ENCODE results near the gene SCIN.

SCIN gene

GRCh38 chr7:12620371-12620770 is 49.9 kb downstream of the SCIN start:
- H3K4me3 ChIP-seq (ENCODE audit: low read depth, low read length): no peak overlapping the region
- no peak overlapping the region for H3K23ac ChIP-seq (ENCODE audit: low read length)
- no peak overlapping the region for H3K4me2 ChIP-seq (ENCODE audit: low read length)
- no peak overlapping the region for H3K14ac ChIP-seq (ENCODE audit: low read length)
- no peak overlapping the region for H2AFZ ChIP-seq (ENCODE audit: insufficient read depth, low read length, poor library complexity)
- no peak overlapping the region for H2BK12ac ChIP-seq (ENCODE audit: low read length)
- no peaks in the 10 kb centered on the region for H3K36me3 ChIP-seq (ENCODE audit: control insufficient read depth in 1 of 2, insufficient read depth in 2 of 2, low read length in 2 of 2)
- H3K18ac ChIP-seq (ENCODE audit: low read length): no peak overlapping the region
- no peaks in the 10 kb centered on the region for H3K9me3 ChIP-seq (ENCODE audit: insufficient read depth, low read depth, low read length)
- H3K79me1 ChIP-seq (ENCODE audit: low read length): no peaks in the 10 kb centered on the region
- no peak overlapping the region for H4K8ac ChIP-seq (ENCODE audit: low read depth, low read length)
- H3K79me2 ChIP-seq (ENCODE audit: control insufficient read depth, insufficient read depth, low read length, poor library complexity): no peaks in the 10 kb centered on the region
- no peak overlapping the region for H2BK5ac ChIP-seq (ENCODE audit: low read depth, low read length, poor library complexity)
- H4K91ac ChIP-seq (ENCODE audit: low read depth, low read length): no peak overlapping the region
- DNase-seq: no peak
- no peak overlapping the region for H3K9ac ChIP-seq (ENCODE audit: low read length)
- H4K12ac ChIP-seq (ENCODE audit: low read depth, low read length): no peak overlapping the region
- H3K27ac ChIP-seq (ENCODE audit: low read depth, low read length): no peak overlapping the region
- H3K27me3 ChIP-seq (ENCODE audit: insufficient read depth, low read length): no peaks in the 10 kb centered on the region
- H3K4me1 ChIP-seq (ENCODE audit: control insufficient read depth in 1 of 2, insufficient read depth in 2 of 2, low read length in 2 of 2): no peaks in the 10 kb centered on the region
- H2BK120ac ChIP-seq (ENCODE audit: insufficient read depth, low read length, poor library complexity): no peak overlapping the region
- no peak overlapping the region for H2AK5ac ChIP-seq (ENCODE audit: low read length)
- H3K4ac ChIP-seq (ENCODE audit: low read depth, low read length): no peak overlapping the region

- Histone ChIP-seq H3K79me1 (ENCODE audit: low read length) (no peaks in the 10 kb centered on the region), H3K36me3 (ENCODE audit: control insufficient read depth in 1 of 2, insufficient read depth in 2 of 2, low read length in 2 of 2) (peaks cover 0 to 2% of the 10 kb centered on the region in 2 experiments), H4K12ac (ENCODE audit: low read depth, low read length) (no peak overlapping the region), H3K79me2 (ENCODE audit: control insufficient read depth, insufficient read depth, low read length, poor library complexity) (no peaks in the 10 kb centered on the region), H3K4me3 (ENCODE audit: low read depth, low read length) (no peak overlapping the region), H4K8ac (ENCODE audit: low read depth, low read length) (no peak overlapping the region), H3K14ac (ENCODE audit: low read length) (no peak overlapping the region), H3K18ac (ENCODE audit: low read length) (no peak overlapping the region), H2AFZ (ENCODE audit: insufficient read depth, low read length, poor library complexity) (no peak overlapping the region), H4K91ac (ENCODE audit: low read depth, low read length) (no peak overlapping the region), H2BK5ac (ENCODE audit: low read depth, low read length, poor library complexity) (no peak overlapping the region), H3K9ac (ENCODE audit: low read length) (no peak overlapping the region), H3K27me3 (ENCODE audit: insufficient read depth, low read length) (no peaks in the 10 kb centered on the region), H3K4ac (ENCODE audit: low read depth, low read length) (no peak overlapping the region), H3K27ac (ENCODE audit: low read depth, low read length) (no peak overlapping the region), H3K23ac (ENCODE audit: low read length) (no peak overlapping the region), H2AK5ac (ENCODE audit: low read length) (no peak overlapping the region), H3K9me3 (ENCODE audit: insufficient read depth, low read depth, low read length) (no peaks in the 10 kb centered on the region), H3K4me1 (ENCODE audit: control insufficient read depth in 1 of 2, insufficient read depth in 2 of 2, low read length in 2 of 2) (no peaks in the 10 kb centered on the region), H2BK120ac (ENCODE audit: insufficient read depth, low read length, poor library complexity) (no peak overlapping the region), H2BK12ac (ENCODE audit: low read length) (no peak overlapping the region), H3K4me2 (ENCODE audit: low read length) (no peak overlapping the region)
- no peak for DNase-seq
Measured at GRCh38 chr7:12623223-12623622, 52.7 kb downstream of the SCIN start.

GRCh38 chr7:12623885-12624498 is 53.5 kb downstream of the SCIN start:
- H3K9ac ChIP-seq (ENCODE audit: low read length): no peak overlapping the region
- DNase-seq: peak; percentile 13 to 77
- no peak overlapping the region for H4K91ac ChIP-seq (ENCODE audit: low read depth, low read length)
- no peaks in the 10 kb centered on the region for H3K79me1 ChIP-seq (ENCODE audit: low read length)
- H3K4ac ChIP-seq (ENCODE audit: low read depth, low read length): no peak overlapping the region
- H2BK12ac ChIP-seq (ENCODE audit: low read length): no peak overlapping the region
- no peak overlapping the region for H2BK5ac ChIP-seq (ENCODE audit: low read depth, low read length, poor library complexity)
- no peak overlapping the region for H3K4me2 ChIP-seq (ENCODE audit: low read length)
- H3K9me3 ChIP-seq (ENCODE audit: insufficient read depth, low read depth, low read length): no peaks in the 10 kb centered on the region
- no peak overlapping the region for H4K8ac ChIP-seq (ENCODE audit: low read depth, low read length)
- H2AFZ ChIP-seq (ENCODE audit: insufficient read depth, low read length, poor library complexity): no peak overlapping the region
- no peak overlapping the region for H3K27ac ChIP-seq (ENCODE audit: low read depth, low read length)
- no peak overlapping the region for H2BK120ac ChIP-seq (ENCODE audit: insufficient read depth, low read length, poor library complexity)
- no peaks in the 10 kb centered on the region for H3K79me2 ChIP-seq (ENCODE audit: control insufficient read depth, insufficient read depth, low read length, poor library complexity)
- no peak overlapping the region for H3K23ac ChIP-seq (ENCODE audit: low read length)
- no peak overlapping the region for H4K12ac ChIP-seq (ENCODE audit: low read depth, low read length)
- no CpG with 5 or more reads among the region's 1 CpG for WGBS (ENCODE audit: extremely low coverage, insufficient coverage, insufficient read length)
- H3K36me3 ChIP-seq (ENCODE audit: control insufficient read depth in 1 of 2, insufficient read depth in 2 of 2, low read length in 2 of 2): peaks cover 0 to 2% of the 10 kb centered on the region in 2 experiments
- no peaks in the 10 kb centered on the region for H3K27me3 ChIP-seq (ENCODE audit: insufficient read depth, low read length)
- no peak overlapping the region for H3K18ac ChIP-seq (ENCODE audit: low read length)
- no peak overlapping the region for H3K14ac ChIP-seq (ENCODE audit: low read length)
- H3K4me3 ChIP-seq (ENCODE audit: low read depth, low read length): no peak overlapping the region
- no peak overlapping the region for H2AK5ac ChIP-seq (ENCODE audit: low read length)
- no peaks in the 10 kb centered on the region for H3K4me1 ChIP-seq (ENCODE audit: control insufficient read depth in 1 of 2, insufficient read depth in 2 of 2, low read length in 2 of 2)

GRCh38 chr7:12625836-12626235 is 55.3 kb downstream of the SCIN start:
- H3K4ac ChIP-seq (ENCODE audit: low read depth, low read length): no peak overlapping the region
- H2AFZ ChIP-seq (ENCODE audit: insufficient read depth, low read length, poor library complexity): no peak overlapping the region
- whole genome bisulfite sequencing (ENCODE audit: extremely low coverage, insufficient coverage, insufficient read length): no CpG with 5 or more reads among the region's 4 CpGs
- H3K4me3 ChIP-seq (ENCODE audit: low read depth, low read length): no peak overlapping the region
- no peaks in the 10 kb centered on the region for H3K79me2 ChIP-seq (ENCODE audit: control insufficient read depth, insufficient read depth, low read length, poor library complexity)
- no peak for DNase-seq
- H2BK120ac ChIP-seq (ENCODE audit: insufficient read depth, low read length, poor library complexity): no peak overlapping the region
- no peak overlapping the region for H2AK5ac ChIP-seq (ENCODE audit: low read length)
- no peak overlapping the region for H3K23ac ChIP-seq (ENCODE audit: low read length)
- no peaks in the 10 kb centered on the region for H3K79me1 ChIP-seq (ENCODE audit: low read length)
- no peak overlapping the region for H4K12ac ChIP-seq (ENCODE audit: low read depth, low read length)
- H3K9ac ChIP-seq (ENCODE audit: low read length): no peak overlapping the region
- no peak overlapping the region for H4K8ac ChIP-seq (ENCODE audit: low read depth, low read length)
- no peak overlapping the region for H3K4me2 ChIP-seq (ENCODE audit: low read length)
- no peak overlapping the region for H3K14ac ChIP-seq (ENCODE audit: low read length)
- H3K4me1 ChIP-seq (ENCODE audit: control insufficient read depth in 1 of 2, insufficient read depth in 2 of 2, low read length in 2 of 2): no peaks in the 10 kb centered on the region
- H3K9me3 ChIP-seq (ENCODE audit: insufficient read depth, low read depth, low read length): no peaks in the 10 kb centered on the region
- no peaks in the 10 kb centered on the region for H3K27me3 ChIP-seq (ENCODE audit: insufficient read depth, low read length)
- no peak overlapping the region for H2BK12ac ChIP-seq (ENCODE audit: low read length)
- H2BK5ac ChIP-seq (ENCODE audit: low read depth, low read length, poor library complexity): no peak overlapping the region
- H3K27ac ChIP-seq (ENCODE audit: low read depth, low read length): no peak overlapping the region
- no peak overlapping the region for H3K18ac ChIP-seq (ENCODE audit: low read length)
- peaks cover 0 to 2% of the 10 kb centered on the region in 2 experiments for H3K36me3 ChIP-seq (ENCODE audit: control insufficient read depth in 1 of 2, insufficient read depth in 2 of 2, low read length in 2 of 2)
- no peak overlapping the region for H4K91ac ChIP-seq (ENCODE audit: low read depth, low read length)

All from trophoblast cell (in vitro differentiated cells and primary cell).